GM12878 (cell line): Measurements from ENCODE around the gene PUM2. TPM values are rescaled to one million over a fixed set of nuclear protein-coding genes. Genes with fewer than 3 reads are reported as not detected.

Experiments used
- ATAC-seq: fragments of 200-7000 bp; cut with Tn5 transposase; 3 replicates; pipeline ENCODE4 v1.9.1; 2020; ENCODE audit warnings: mild to moderate bottlenecking, moderate library complexity
- BruUV-seq: library from RNA; stranded (reverse); fragments of 400-500 nt; replicated peaks from 2 replicates; lab custom pipeline; 2021; lab: Mats Ljungman, UMichigan
- CTCF ChIA-PET: fragments of 300-600 bp; sonication (Branson Sonifier 250); formaldehyde crosslinking; extraction: SDS; loops from one replicate; lab custom pipeline; 2021; ENCODE audit warnings: inconsistent platforms; lab: Yijun Ruan, JAX
- POLR2A ChIA-PET: fragments of 350-600 bp; formaldehyde crosslinking; extraction: SDS; loops from one replicate; lab custom pipeline; 2021; ENCODE audit warnings: inconsistent platforms; lab: Charles Lee
- RAD21 ChIA-PET: fragments of 300-600 bp; sonication (Branson Sonifier 250); formaldehyde crosslinking; loops from one replicate; lab custom pipeline; 2023; ENCODE audit warnings: antibody characterized with exemption; ENCODE audit not compliant: unreplicated experiment; lab: Charles Lee
- SMC1A ChIA-PET: fragments of 300-600 bp; sonication (Branson Sonifier 250); formaldehyde crosslinking; loops from one replicate; lab custom pipeline; 2023; ENCODE audit not compliant: unreplicated experiment, uncharacterized antibody; lab: Charles Lee
- DNase-seq: peaks from one replicate; pipeline ENCODE4 v3.0.0-alpha.2; 2011; ENCODE audit warnings: low read depth, low spot score
- FAIRE-seq: peaks from 3 replicates; lab custom pipeline; 2011; peaks lifted over from hg19 to GRCh38; lab: Jason Lieb, UNC
- H2AFZ ChIP-seq: 2 replicates; pipeline ENCODE4 v1.6.0; 2011; ENCODE audit warnings: low read depth, low read length, control low read depth; ENCODE audit not compliant: control insufficient read depth
- H3K27ac ChIP-seq: 2 replicates; pipeline ENCODE4 v1.5.1; 2011; ENCODE audit warnings: control low read depth; ENCODE audit not compliant: control insufficient read depth, insufficient read depth
- H3K27me3 ChIP-seq, 2 experiments: replicated peaks in 1 of 2; 2 replicates each; pipeline versions ENCODE4 v1.6.0 to v1.6.1; 2011; ENCODE audit warnings: low read length in 1 of 2; ENCODE audit not compliant: control insufficient read depth in 2 of 2, insufficient read depth in 2 of 2
- H3K36me3 ChIP-seq, 2 experiments: 2 replicates each; pipeline ENCODE4 v1.5.1; 2011; ENCODE audit warnings: low read length in 1 of 2; ENCODE audit not compliant: control insufficient read depth in 2 of 2, insufficient read depth in 2 of 2
- H3K4me1 ChIP-seq: 2 replicates; pipeline ENCODE4 v1.6.1; 2011; ENCODE audit warnings: mild to moderate bottlenecking, low read length, moderate library complexity, mixed read lengths; ENCODE audit not compliant: control insufficient read depth, insufficient read depth
- H3K4me2 ChIP-seq: 2 replicates; pipeline ENCODE4 v1.6.0; 2011; ENCODE audit warnings: control low read depth; ENCODE audit not compliant: control insufficient read depth, insufficient read depth
- H3K4me3 ChIP-seq: fragments of 200-600 bp; sonication (generic); 2 replicates; pipeline ENCODE4 v1.5.1; 2016
- H3K79me2 ChIP-seq: 2 replicates; pipeline ENCODE4 v1.6.0; 2011; ENCODE audit warnings: low read length; ENCODE audit not compliant: control insufficient read depth, insufficient read depth
- H3K9ac ChIP-seq: 2 replicates; pipeline ENCODE4 v1.8.0; 2011; ENCODE audit warnings: low read length, control low read depth, mixed read lengths; ENCODE audit not compliant: control insufficient read depth, insufficient read depth
- H3K9me3 ChIP-seq: replicated peaks from 3 replicates; pipeline ENCODE4 v1.5.1; 2011; ENCODE audit warnings: mild to moderate bottlenecking, low read length; ENCODE audit not compliant: control insufficient read depth, insufficient read depth
- H4K20me1 ChIP-seq: 2 replicates; pipeline ENCODE4 v1.6.0; 2011; ENCODE audit not compliant: control insufficient read depth, insufficient read depth
- CBFB ChIP-seq: IDR thresholded peaks from 2 replicates; pipeline ENCODE4 v1.6.1; 2016; ENCODE audit warnings: antibody characterized with exemption, low read depth
- CREM ChIP-seq: IDR thresholded peaks from 2 replicates; pipeline ENCODE4 v1.6.1; 2014; ENCODE audit warnings: antibody characterized with exemption, low read depth
- HDAC6 ChIP-seq: fragments of 200-600 bp; sonication (generic); IDR thresholded peaks from one replicate; pipeline ENCODE4 v1.8.0; 2017; ENCODE audit warnings: antibody characterized with exemption; ENCODE audit not compliant: unreplicated experiment
- IKZF2 ChIP-seq, 2 experiments: fragments of 450-650 bp; IDR thresholded peaks; 2 replicates each; pipeline ENCODE4 v1.6.1; 2017; ENCODE audit warnings: mild to moderate bottlenecking in 2 of 2, moderate library complexity in 2 of 2
- NBN ChIP-seq: fragments of 450-650 bp; IDR thresholded peaks from 2 replicates; pipeline ENCODE4 v1.6.1; 2016
- NFYA ChIP-seq: IDR thresholded peaks from 2 replicates; pipeline ENCODE4 v1.6.1; 2011; ENCODE audit warnings: low read depth, mild to moderate bottlenecking, low read length, improper control_type of control experiment, borderline replicate concordance
- NR2F1 ChIP-seq: fragments of 450-650 bp; conservative IDR thresholded peaks from 2 replicates; pipeline ENCODE4 v1.6.1; 2017; ENCODE audit warnings: mild to moderate bottlenecking
- POLR2AphosphoS5 ChIP-seq: IDR thresholded peaks from 2 replicates; pipeline ENCODE4 v1.6.1; 2011; ENCODE audit warnings: mild to moderate bottlenecking, low read length, inconsistent platforms
- RUNX3 ChIP-seq: IDR thresholded peaks from 2 replicates; pipeline ENCODE4 v1.6.1; 2012; ENCODE audit warnings: low read length, inconsistent platforms
- TCF3 ChIP-seq: IDR thresholded peaks from 2 replicates; pipeline ENCODE4 v1.6.1; 2012; ENCODE audit warnings: low read depth, mild to moderate bottlenecking, low read length, borderline replicate concordance; ENCODE audit not compliant: insufficient read depth
- WGBS: methylation state at CpG from one replicate; pipeline ENCODE4 v1.1.6; 2016; ENCODE audit warnings: low lambda C conversion rate; ENCODE audit not compliant: insufficient replicate concordance, insufficient coverage; ENCODE audit errors: missing lambda C conversion rate; 5-methylcytosine and 5-hydroxymethylcytosine counted together
- in situ Hi-C: fragments of 300-500 bp; cut with MboI; formaldehyde crosslinking; loops from 9 replicates; pipeline ENCODE4 v1.14.3; 2018; ENCODE audit warnings: mixed read lengths
- intact Hi-C: fragments of 100-400 bp; cut with micrococcal nuclease; formaldehyde crosslinking; loops from one replicate; pipeline ENCODE4 v1.14.2; 2022; ENCODE audit not compliant: unreplicated experiment
- polyA plus RNA-seq, 11 experiments: library from polyadenylated mRNA; depleted of rRNA in 4 of 11; unstranded in 6 of 11; stranded (reverse) in 5 of 11; fragments of >200 nt; fragmentation: Nextera tagmentation in 4 of 11; fragmentation: Illumina TruSeq in 1 of 11; extraction: Ambion mirVana in 4 of 11; extraction: Trizol in 1 of 11; gene quantifications; 1 replicate in 1 of 11; 2 replicates in 10 of 11; pipeline versions ENCODE4 v1.2.1 to v1.2.3, GENCODE V29; 2011 to 2016; ENCODE audit warnings: inconsistent platforms in 2 of 11, missing spikeins in 2 of 11, low read depth in 1 of 11
- total RNA-seq, 4 experiments: library from RNA; depleted of rRNA in 3 of 4; stranded (reverse); fragments of >200 nt in 3 of 4; fragmentation: Illumina TruSeq in 1 of 4; extraction: Trizol in 1 of 4; gene quantifications; 2 replicates each; pipeline versions ENCODE4 v1.2.1 to v1.2.3, GENCODE V29; 2013 to 2021
- TF ChIP-seq, protein P1 (sequence below): IDR thresholded peaks from 2 replicates; pipeline ENCODE4 v1.6.1; 2011; ENCODE audit warnings: mild to moderate bottlenecking, low read depth, low read length, moderate library complexity; ENCODE audit not compliant: insufficient replicate concordance
- TF ChIP-seq, protein P2 (sequence below): fragments of 450-650 bp; IDR thresholded peaks from 2 replicates; pipeline ENCODE4 v1.6.1; 2017; ENCODE audit warnings: borderline replicate concordance

The PUM2 gene
- total and polyA plus RNA-seq, 10 of the 15 experiments (the other 5 are each of a cell fraction or from before 2014, with no cell fraction given), result 14.5 to 87.6 (median 29.4) TPM

- POLR2A ChIA-PET, result interaction anchor here (0.9 to 5.0 kb wide), 5 partner anchors 9 to 71 kb away, joined by 3 to 38 read pairs (median 4); partner anchors contain the start of gene SDC1
- H3K9ac ChIP-seq, result peak overlapping the region; percentile 58; the same call in 1 of the 2 replicates
- intact Hi-C loops, result no loop called here
These were observed 137.7 kb downstream of the PUM2 start for GRCh38 chr2:20212871-20213503.

GRCh38 chr2:20212459-20212870 lies 138.2 kb downstream of the PUM2 start:
- Histone ChIP-seq H3K27ac (peak overlapping the region; percentile 78), H3K4me2 (peak overlapping the region; percentile 83), H3K4me3 (peak overlapping the region; percentile 20; the same call in 1 of the 2 replicates), H3K36me3 (no peaks in the 10 kb centered on the region), H3K9me3 (no peaks in the 10 kb centered on the region), H3K4me1 (peaks cover 63% of the 10 kb centered on the region), H3K27me3 (no peaks in the 10 kb centered on the region), H2AFZ (peak overlapping the region; percentile 62), H3K79me2 (peaks cover 20% of the 10 kb centered on the region), H4K20me1 (no peaks in the 10 kb centered on the region), H3K9ac (peak overlapping the region; percentile 58; the same call in 1 of the 2 replicates)
- ATAC-seq (peak; percentile 73), DNase-seq (no peak), FAIRE-seq (peak; percentile 68)
- ChIA-PET RAD21 (interaction anchor here (1.5 to 6.2 kb wide), 2 partner anchors 10 to 66 kb away, joined by 5 to 69 read pairs; no protein-coding TSS in a partner anchor), POLR2A (interaction anchor here (1.9 to 5.0 kb wide), 2 partner anchors 10 to 64 kb away, joined by 7 to 38 read pairs; no protein-coding TSS in a partner anchor), SMC1A (interaction anchor here (1.0 to 1.9 kb wide), 4 partner anchors 10 to 77 kb away, joined by 4 to 11 read pairs (median 4); no protein-coding TSS in a partner anchor), CTCF (interaction anchor here (1.3 to 6.2 kb wide), 3 partner anchors 13 to 77 kb away, joined by 3 to 39 read pairs (median 6); partner anchors contain the start of gene SDC1)
- no TSS peak for BruUV-seq
- WGBS, result 34% methylated on average over 11 of the region's 11 CpGs
- intact Hi-C loops, result no loop called here
- in situ Hi-C loops, result no loop called here
- no peak for TF ChIP-seq NFYA
- no peak for TF ChIP-seq TCF3
- peak; percentile 29 to 34; a peak in 1 of 4 replicates for TF ChIP-seq IKZF2 (IDR thresholded peaks at IDR 0.05)
- TF ChIP-seq, protein P1, sequence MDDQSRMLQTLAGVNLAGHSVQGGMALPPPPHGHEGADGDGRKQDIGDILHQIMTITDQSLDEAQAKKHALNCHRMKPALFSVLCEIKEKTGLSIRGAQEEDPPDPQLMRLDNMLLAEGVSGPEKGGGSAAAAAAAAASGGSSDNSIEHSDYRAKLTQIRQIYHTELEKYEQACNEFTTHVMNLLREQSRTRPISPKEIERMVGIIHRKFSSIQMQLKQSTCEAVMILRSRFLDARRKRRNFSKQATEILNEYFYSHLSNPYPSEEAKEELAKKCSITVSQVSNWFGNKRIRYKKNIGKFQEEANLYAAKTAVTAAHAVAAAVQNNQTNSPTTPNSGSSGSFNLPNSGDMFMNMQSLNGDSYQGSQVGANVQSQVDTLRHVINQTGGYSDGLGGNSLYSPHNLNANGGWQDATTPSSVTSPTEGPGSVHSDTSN, result peak; percentile 91
- TF ChIP-seq, protein P2, sequence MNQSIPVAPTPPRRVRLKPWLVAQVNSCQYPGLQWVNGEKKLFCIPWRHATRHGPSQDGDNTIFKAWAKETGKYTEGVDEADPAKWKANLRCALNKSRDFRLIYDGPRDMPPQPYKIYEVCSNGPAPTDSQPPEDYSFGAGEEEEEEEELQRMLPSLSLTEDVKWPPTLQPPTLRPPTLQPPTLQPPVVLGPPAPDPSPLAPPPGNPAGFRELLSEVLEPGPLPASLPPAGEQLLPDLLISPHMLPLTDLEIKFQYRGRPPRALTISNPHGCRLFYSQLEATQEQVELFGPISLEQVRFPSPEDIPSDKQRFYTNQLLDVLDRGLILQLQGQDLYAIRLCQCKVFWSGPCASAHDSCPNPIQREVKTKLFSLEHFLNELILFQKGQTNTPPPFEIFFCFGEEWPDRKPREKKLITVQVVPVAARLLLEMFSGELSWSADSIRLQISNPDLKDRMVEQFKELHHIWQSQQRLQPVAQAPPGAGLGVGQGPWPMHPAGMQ, result no peak
- TF ChIP-seq CREM, result peak; percentile 64
- no peak for TF ChIP-seq RUNX3
- TF ChIP-seq POLR2AphosphoS5, result peak; percentile 65; the same call in 1 of the 2 replicates
- TF ChIP-seq NBN, result 0 out of 2 replicates have a peak, but pooled peaks have one; percentile 46

More at GRCh38 chr2:20212871-20213503, 137.7 kb downstream of the PUM2 start:
- 79% methylated on average over 16 of the region's 16 CpGs for WGBS
- FAIRE-seq, result no peak
- H3K4me1 ChIP-seq, result peaks cover 58% of the 10 kb centered on the region
- no peak for TF ChIP-seq CBFB
- no peak for TF ChIP-seq NFYA
- 0 out of 2 replicates have a peak, but pooled peaks have one; percentile 19 for TF ChIP-seq NR2F1
- TF ChIP-seq HDAC6, result no peak
- ChIA-PET RAD21 (interaction anchor here (1.5 to 6.2 kb wide), 3 partner anchors 9 to 67 kb away, joined by 5 to 69 read pairs (median 18); partner anchors contain the start of gene SDC1), CTCF (interaction anchor here (1.3 to 6.2 kb wide), 4 partner anchors 10 to 78 kb away, joined by 3 to 39 read pairs (median 11); partner anchors contain the start of gene SDC1), SMC1A (interaction anchor here (0.7 to 1.9 kb wide), 8 partner anchors 8 to 165 kb away, joined by 3 to 11 read pairs (median 4); no protein-coding TSS in a partner anchor)
- peaks cover 20% of the 10 kb centered on the region for H3K79me2 ChIP-seq
- in situ Hi-C loops, result no loop called here
- TSS peak; percentile 75 for BruUV-seq
- DNase-seq, result no peak
- peak overlapping the region; percentile 20; the same call in 1 of the 2 replicates for H3K4me3 ChIP-seq
- peak overlapping the region; percentile 78 for H3K27ac ChIP-seq
- H3K36me3 ChIP-seq, result no peaks in the 10 kb centered on the region
- H3K4me2 ChIP-seq, result peak overlapping the region; percentile 83
- no peaks in the 10 kb centered on the region for H4K20me1 ChIP-seq
- peak overlapping the region; percentile 62 for H2AFZ ChIP-seq
- H3K9me3 ChIP-seq, result no peaks in the 10 kb centered on the region
- H3K27me3 ChIP-seq, result no peaks in the 10 kb centered on the region
- peak; percentile 2; the same call in 2 of the 3 replicates for ATAC-seq
